Caco-2 (cell line): ENCODE results near the gene PPIL4. TPM values are rescaled to one million over a fixed set of nuclear protein-coding genes. Genes with fewer than 3 reads are reported as not detected.

ENCODE experiments used
- BruUV-seq: library from RNA; stranded (reverse); fragments of 400-500 nt; replicated peaks from 2 replicates; lab custom pipeline; 2021; lab: Mats Ljungman, UMichigan
- CTCF ChIA-PET: fragments of 300-600 bp; sonication (Branson Sonifier 250); formaldehyde crosslinking; loops from one replicate; lab custom pipeline; 2022; ENCODE audit warnings: antibody characterized with exemption; lab: Charles Lee
- POLR2A ChIA-PET: fragments of 300-600 bp; sonication (Branson Sonifier 250); formaldehyde crosslinking; loops from one replicate; lab custom pipeline; 2022; ENCODE audit warnings: antibody characterized with exemption; lab: Charles Lee
- DNase-seq, 2 experiments: peaks; one replicate each; pipeline versions ENCODE4 v3.0.0 to v3.0.0-alpha.2; 2020 to 2022
- H3K27me3 ChIP-seq: replicated peaks from 2 replicates; pipeline ENCODE4 v1.6.0; 2011; ENCODE audit warnings: low read length; ENCODE audit not compliant: control insufficient read depth, insufficient read depth
- H3K36me3 ChIP-seq: 2 replicates; pipeline ENCODE4 v1.5.1; 2011; ENCODE audit warnings: low read length; ENCODE audit not compliant: control insufficient read depth, insufficient read depth
- H3K4me1 ChIP-seq: fragments of 250-450 bp; sonication (Bioruptor Pico); 2 replicates; pipeline ENCODE4 v1.5.1; 2020; ENCODE audit warnings: mild to moderate bottlenecking
- H3K4me3 ChIP-seq: 2 replicates; pipeline ENCODE4 v1.5.1; 2011; ENCODE audit warnings: low read depth, mild to moderate bottlenecking, control low read depth, low read length
- H3K9me3 ChIP-seq: fragments of 250-450 bp; sonication (Bioruptor Pico); 2 replicates; pipeline ENCODE4 v1.5.1; 2020; ENCODE audit warnings: mild to moderate bottlenecking, moderate library complexity
- H3K27ac Mint-ChIP-seq: one replicate; pipeline ENCODE4 v1.8.0; 2022; ENCODE audit warnings: mixed read lengths; ENCODE audit not compliant: unreplicated experiment
- H3K27me3 Mint-ChIP-seq: one replicate; pipeline ENCODE4 v1.8.0; 2022; ENCODE audit warnings: mixed read lengths; ENCODE audit not compliant: insufficient read depth, unreplicated experiment
- H3K36me3 Mint-ChIP-seq: one replicate; pipeline ENCODE4 v1.8.0; 2022; ENCODE audit warnings: mild to moderate bottlenecking, mixed read lengths; ENCODE audit not compliant: insufficient read depth, unreplicated experiment
- H3K4me1 Mint-ChIP-seq: one replicate; pipeline ENCODE4 v1.8.0; 2022; ENCODE audit warnings: low read depth, mixed read lengths; ENCODE audit not compliant: unreplicated experiment
- H3K4me3 Mint-ChIP-seq: one replicate; pipeline ENCODE4 v1.8.0; 2022; ENCODE audit warnings: mild to moderate bottlenecking, moderate library complexity, mixed read lengths; ENCODE audit not compliant: unreplicated experiment
- H3K9me3 Mint-ChIP-seq: one replicate; pipeline ENCODE4 v1.8.0; 2022; ENCODE audit warnings: mixed read lengths; ENCODE audit not compliant: unreplicated experiment
- intact Hi-C: fragments of 100-400 bp; cut with micrococcal nuclease; formaldehyde crosslinking; loops from one replicate; pipeline ENCODE4 v1.10.0; 2022; ENCODE audit not compliant: unreplicated experiment
- total RNA-seq: library from RNA; stranded (reverse); gene quantifications from 2 replicates; pipeline ENCODE4 v1.2.3, GENCODE V29; 2022
- TF ChIP-seq, protein P1 (sequence below), 2 experiments: fragments of 200-600 bp in 1 of 2; IDR thresholded peaks; 1 replicate in 1 of 2; 2 replicates in 1 of 2; pipeline versions ENCODE4 v1.5.1 to v1.8.0; 2011 to 2022; ENCODE audit warnings: antibody characterized with exemption in 1 of 2, control low read depth in 1 of 2, inconsistent platforms in 1 of 2, low read depth in 1 of 2, low read length in 1 of 2, mild to moderate bottlenecking in 1 of 2, moderate library complexity in 1 of 2; ENCODE audit not compliant: insufficient read depth in 1 of 2, severe bottlenecking in 1 of 2, unreplicated experiment in 1 of 2

The PPIL4 gene
- total RNA-seq, 1 experiment from 2014 or later, result 28.4 TPM

DNA sequence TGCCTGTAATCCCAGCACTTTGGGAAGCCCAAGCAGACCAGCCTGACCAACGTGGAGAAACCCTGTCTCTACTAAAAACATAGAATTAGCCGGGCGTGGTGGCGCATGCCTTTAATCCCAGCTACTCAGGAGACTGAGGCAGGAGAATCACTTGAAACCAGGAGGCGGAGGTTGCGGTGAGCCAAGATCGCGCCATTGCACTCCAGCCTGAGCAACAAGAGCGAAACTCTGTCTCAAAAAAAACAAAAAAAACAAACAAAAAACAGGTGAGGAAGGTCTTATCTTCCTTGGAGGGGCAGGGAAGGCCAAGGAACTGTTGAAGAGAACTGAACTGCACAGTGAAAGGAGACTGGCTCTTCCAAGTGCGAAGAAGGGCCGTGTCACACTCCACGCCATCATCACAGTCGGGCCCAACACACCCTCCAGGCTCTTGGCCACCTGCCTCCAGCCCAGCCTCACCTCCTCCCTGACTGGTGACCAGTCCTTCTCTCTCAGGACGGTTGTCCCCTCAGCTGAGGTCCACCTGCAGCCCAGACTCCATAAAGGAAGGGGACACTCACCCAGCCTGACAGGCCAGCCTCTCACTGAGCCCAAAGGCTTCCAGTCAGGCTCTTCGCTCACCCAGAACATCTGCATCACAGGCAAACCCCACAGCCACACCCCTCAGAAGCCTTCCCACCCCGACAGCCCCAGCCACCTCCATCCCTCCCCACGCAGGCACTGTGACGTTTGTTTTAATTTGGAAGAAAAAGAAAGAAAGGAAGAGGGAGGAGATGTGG is 65.2 kb downstream of the PPIL4 start:
- no peaks in the 10 kb centered on the region for H3K27me3 Mint-ChIP-seq
- no peak overlapping the region for H3K27ac Mint-ChIP-seq
- DNase-seq, result no peak
- Histone ChIP-seq H3K27me3 (no peaks in the 10 kb centered on the region), H3K9me3 (no peaks in the 10 kb centered on the region), H3K36me3 (no peaks in the 10 kb centered on the region), H3K4me3 (no peak overlapping the region), H3K4me1 (0 out of 2 replicates have a peak, but pooled peaks cover 6% of the 10 kb centered on the region)
- intact Hi-C loops, result no loop called here
- H3K4me3 Mint-ChIP-seq, result no peak overlapping the region
- TF ChIP-seq, protein P1, sequence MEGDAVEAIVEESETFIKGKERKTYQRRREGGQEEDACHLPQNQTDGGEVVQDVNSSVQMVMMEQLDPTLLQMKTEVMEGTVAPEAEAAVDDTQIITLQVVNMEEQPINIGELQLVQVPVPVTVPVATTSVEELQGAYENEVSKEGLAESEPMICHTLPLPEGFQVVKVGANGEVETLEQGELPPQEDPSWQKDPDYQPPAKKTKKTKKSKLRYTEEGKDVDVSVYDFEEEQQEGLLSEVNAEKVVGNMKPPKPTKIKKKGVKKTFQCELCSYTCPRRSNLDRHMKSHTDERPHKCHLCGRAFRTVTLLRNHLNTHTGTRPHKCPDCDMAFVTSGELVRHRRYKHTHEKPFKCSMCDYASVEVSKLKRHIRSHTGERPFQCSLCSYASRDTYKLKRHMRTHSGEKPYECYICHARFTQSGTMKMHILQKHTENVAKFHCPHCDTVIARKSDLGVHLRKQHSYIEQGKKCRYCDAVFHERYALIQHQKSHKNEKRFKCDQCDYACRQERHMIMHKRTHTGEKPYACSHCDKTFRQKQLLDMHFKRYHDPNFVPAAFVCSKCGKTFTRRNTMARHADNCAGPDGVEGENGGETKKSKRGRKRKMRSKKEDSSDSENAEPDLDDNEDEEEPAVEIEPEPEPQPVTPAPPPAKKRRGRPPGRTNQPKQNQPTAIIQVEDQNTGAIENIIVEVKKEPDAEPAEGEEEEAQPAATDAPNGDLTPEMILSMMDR (IDR thresholded peaks at IDR 0.05; ENCODE audit: insufficient read depth in 1 of 2, low read depth in 1 of 2, low read length in 1 of 2, severe bottlenecking in 1 of 2, unreplicated experiment in 1 of 2), result no peak
- ChIA-PET CTCF (no interaction called here), POLR2A (no interaction called here)
- no TSS peak for BruUV-seq
- H3K4me1 Mint-ChIP-seq, result peaks cover 12% of the 10 kb centered on the region
- peaks cover 4% of the 10 kb centered on the region for H3K36me3 Mint-ChIP-seq
- H3K9me3 Mint-ChIP-seq, result no peaks in the 10 kb centered on the region

DNA sequence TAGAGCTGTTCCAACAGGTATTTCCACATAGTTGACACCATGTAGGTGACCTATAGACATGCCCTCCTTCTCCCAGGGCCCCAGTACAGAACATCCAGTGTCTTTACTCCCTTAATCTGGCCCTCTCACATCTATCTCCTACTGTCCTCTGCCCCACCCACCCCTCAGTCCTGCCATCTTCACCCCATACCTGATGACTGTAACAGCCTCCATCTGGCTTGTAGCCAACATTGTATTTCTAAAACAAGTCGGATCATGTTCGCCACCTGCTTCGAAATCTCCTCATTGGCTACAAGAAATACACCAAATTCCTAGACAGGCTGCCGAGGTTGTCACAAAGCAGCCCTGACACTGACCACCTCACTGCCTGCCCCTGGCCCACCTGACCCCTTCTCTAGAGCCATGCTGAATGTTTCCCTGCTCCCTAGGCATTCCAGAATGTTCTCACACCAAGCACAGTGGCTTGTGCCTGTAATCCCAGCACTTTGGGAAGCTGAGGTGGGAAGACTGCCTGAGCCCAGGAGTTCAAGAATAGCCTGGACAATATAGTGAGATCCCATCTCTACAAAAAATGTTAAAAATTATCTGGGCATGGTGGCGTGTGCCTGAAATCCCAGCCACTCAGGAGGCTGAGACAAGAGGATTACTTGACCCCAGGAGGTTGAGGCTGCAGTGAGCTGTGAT is 67.1 kb downstream of the PPIL4 start:
- Mint-ChIP-seq H3K27ac (no peak overlapping the region), H3K9me3 (no peaks in the 10 kb centered on the region), H3K4me1 (no peaks in the 10 kb centered on the region), H3K4me3 (no peak overlapping the region), H3K36me3 (peaks cover 4% of the 10 kb centered on the region), H3K27me3 (no peaks in the 10 kb centered on the region)
- POLR2A ChIA-PET, result interaction anchor here (0.5 kb wide), 1 partner anchor 266 kb away, joined by 5 read pairs; no protein-coding TSS in a partner anchor
- no peaks in the 10 kb centered on the region for H3K4me1 ChIP-seq
- DNase-seq, result no peak
- CTCF ChIA-PET, result no interaction called here
- intact Hi-C loops, result no loop called here
- BruUV-seq, result no TSS peak
- H3K9me3 ChIP-seq, result no peaks in the 10 kb centered on the region
- H3K36me3 ChIP-seq, result no peaks in the 10 kb centered on the region
- no peak overlapping the region for H3K4me3 ChIP-seq
- H3K27me3 ChIP-seq, result no peaks in the 10 kb centered on the region
- TF ChIP-seq, protein P1 (IDR thresholded peaks at IDR 0.05; ENCODE audit: insufficient read depth in 1 of 2, low read depth in 1 of 2, low read length in 1 of 2, severe bottlenecking in 1 of 2, unreplicated experiment in 1 of 2), result no peak

DNA sequence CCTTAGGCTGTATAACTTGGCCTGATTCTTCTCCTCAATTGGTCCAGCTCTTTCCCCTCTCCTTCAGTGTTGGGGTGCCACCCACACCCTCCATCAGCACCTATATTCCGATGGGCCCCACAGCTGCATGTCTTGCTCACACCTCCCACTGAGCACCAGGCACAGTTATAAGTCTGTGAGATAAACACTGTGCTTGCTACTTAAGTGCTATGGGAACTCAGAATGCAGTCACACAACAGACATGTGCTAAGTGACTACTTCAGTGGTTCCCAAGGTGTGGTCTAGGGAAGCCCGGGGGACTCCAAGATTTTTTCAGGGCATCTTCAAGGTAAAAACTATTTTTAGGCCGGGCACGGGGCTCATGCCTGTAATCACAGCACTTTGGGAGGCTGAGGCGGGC is 68.3 kb downstream of the PPIL4 start:
- POLR2A ChIA-PET, result no interaction called here
- Histone ChIP-seq H3K27me3 (no peaks in the 10 kb centered on the region), H3K4me1 (no peaks in the 10 kb centered on the region), H3K4me3 (no peak overlapping the region), H3K36me3 (no peaks in the 10 kb centered on the region; the same call in 1 of the 2 replicates), H3K9me3 (no peaks in the 10 kb centered on the region)
- intact Hi-C loops, result no loop called here
- Mint-ChIP-seq H3K4me1 (no peaks in the 10 kb centered on the region), H3K36me3 (peaks cover 4% of the 10 kb centered on the region), H3K27ac (no peak overlapping the region), H3K27me3 (no peaks in the 10 kb centered on the region), H3K9me3 (no peaks in the 10 kb centered on the region), H3K4me3 (no peak overlapping the region)
- DNase-seq, result no peak
- no TSS peak for BruUV-seq
- TF ChIP-seq, protein P1 (IDR thresholded peaks at IDR 0.05; ENCODE audit: insufficient read depth in 1 of 2, low read depth in 1 of 2, low read length in 1 of 2, severe bottlenecking in 1 of 2, unreplicated experiment in 1 of 2), result no peak
- CTCF ChIA-PET, result interaction anchor here (0.6 kb wide), 1 partner anchor 27 kb away, joined by 3 read pairs; no protein-coding TSS in a partner anchor
